ENCODE results near the gene EVA1B. TPM values are rescaled to one million over a fixed set of nuclear protein-coding genes. Genes with fewer than 3 reads are reported as not detected.

The EVA1B gene
- total and polyA plus RNA-seq, 2 of the 13 experiments (the other 11 are each of a cell fraction or from before 2014, with no cell fraction given), result 3.9 to 6.6 TPM

GRCh38 chr1:36306902-36307456 lies 16.5 kb downstream of the EVA1B start (continued):
- peak; percentile 85; the same call in 1 of the 2 replicates for TF ChIP-seq SIN3A (IDR thresholded peaks at IDR 0.05; ENCODE audit: borderline replicate concordance, low read depth, low read length)

- Histone ChIP-seq H3K9ac (ENCODE audit: insufficient read depth, low read depth, low read length) (peak within 1 kb of the TSS; percentile 81), H3K4me3 (replicated peaks in 1 of 3; ENCODE audit: insufficient read depth in 1 of 3, low read depth in 2 of 3, low read length in 3 of 3) (peak within 1 kb of the TSS; percentile 82 to 88 (median 85)), H3K4me2 (ENCODE audit: low read depth, low read length) (peak within 1 kb of the TSS; percentile 96), H4K20me1 (ENCODE audit: insufficient read depth, low read length) (no peaks in the 10 kb centered on the region), H3K79me2 (ENCODE audit: insufficient read depth, low read length) (peaks cover 8% of the 10 kb centered on the region), H3K4me1 (ENCODE audit: insufficient read depth, low read length) (peaks cover 29% of the 10 kb centered on the region), H3K27ac (ENCODE audit: extremely low read length, insufficient read depth, low read length) (peak within 1 kb of the TSS; percentile 88), H3K36me3 (replicated peaks in 1 of 2; ENCODE audit: control insufficient read depth in 1 of 2, insufficient read depth in 2 of 2, low read length in 2 of 2) (peaks cover 18 to 38% of the 10 kb centered on the region in 2 experiments; a peak in 4 of 5 replicates), H2AFZ (ENCODE audit: low read length) (no peak within 1 kb of the TSS), H3K9me3 (ENCODE audit: low read length) (no peaks in the 10 kb centered on the region), H3K27me3 (ENCODE audit: control insufficient read depth in 1 of 2, insufficient read depth in 2 of 2, low read length in 2 of 2) (no peaks in the 10 kb centered on the region)
- POLR2A ChIA-PET, result interaction anchor here (0.6 to 3.6 kb wide), 15 partner anchors 9 to 191 kb away, joined by 3 to 58 read pairs (median 5); partner anchors contain the start of genes EVA1B, THRAP3 and TRAPPC3
- WGBS (ENCODE audit: low lambda C conversion rate), result no CpG with 5 or more reads among the region's 65 CpGs
- FAIRE-seq (no peak), ATAC-seq (peak; percentile 88), DNase-seq (ENCODE audit: low spot score) (peak; percentile 67)
- in situ Hi-C loops (cut with HindIII; ENCODE audit: extremely low pct_ligation_motif_present, low pct_unique_long_range_greater_than_20kb) (no loop called here), intact Hi-C loops (cut with micrococcal nuclease; ENCODE audit: unreplicated experiment) (loop anchor here (2.0 kb wide), 1 partner anchor 18 kb away; no protein-coding TSS in a partner anchor)
- CTCF ChIA-PET (ENCODE audit: low intra/inter-chr PET ratio, low total read pairs), result no interaction called here
- BruUV-seq (replicated peaks), result no TSS peak
- TF ChIP-seq TCF7 (IDR thresholded peaks at IDR 0.05; ENCODE audit: low read depth) (no peak), AHDC1 (CRISPR knock-in tag; IDR thresholded peaks at IDR 0.05; ENCODE audit: borderline replicate concordance) (peak; percentile 30; the same call in 1 of the 2 replicates), HOXD1 (CRISPR knock-in tag; IDR thresholded peaks at IDR 0.05) (peak; percentile 37; the same call in 1 of the 2 replicates), ZC3H13 (CRISPR knock-in tag; IDR thresholded peaks at IDR 0.05) (peak; percentile 84), ZMYM2 (CRISPR knock-in tag; IDR thresholded peaks at IDR 0.05) (no peak), KMT2B (CRISPR knock-in tag; IDR thresholded peaks at IDR 0.05) (no peak), CREBL2 (CRISPR knock-in tag; IDR thresholded peaks at IDR 0.05; ENCODE audit: borderline replicate concordance) (0 out of 2 replicates have a peak, but pooled peaks have one; percentile 72), TP53 (CRISPR knock-in tag; conservative IDR thresholded peaks at IDR 0.05) (no peak), GTF3A (CRISPR knock-in tag; conservative IDR thresholded peaks at IDR 0.05) (no peak), CENPBD1 (CRISPR knock-in tag; IDR thresholded peaks at IDR 0.05; ENCODE audit: borderline replicate concordance, low read depth) (no peak), MEF2D (CRISPR knock-in tag; IDR thresholded peaks at IDR 0.05) (no peak), DR1 (CRISPR knock-in tag; IDR thresholded peaks at IDR 0.05) (0 out of 2 replicates have a peak, but pooled peaks have one; percentile 18), RORA (CRISPR knock-in tag; IDR thresholded peaks at IDR 0.05) (no peak), NAIF1 (CRISPR knock-in tag; IDR thresholded peaks at IDR 0.05; ENCODE audit: borderline replicate concordance) (no peak), ZFP62 (CRISPR knock-in tag; IDR thresholded peaks at IDR 0.05) (no peak)
These were observed 17.1 kb downstream of the EVA1B start, which contains the start of gene SH3D21 for GRCh38 chr1:36306210-36306901. Gene SH3D21, plus strand, starts transcription at chr1:36306368. Its CDS starts 53 bp downstream, at chr1:36306421.
